CD14-positive monocyte (primary cell): ENCODE results near the gene TENT4A. TPM values are rescaled to one million over a fixed set of nuclear protein-coding genes. Genes with fewer than 3 reads are reported as not detected.
A peak's percentile ranks its signal among the peaks of the same experiment; 100 is the strongest.

Experiments
- DNase-seq, 3 donors: peaks; one replicate each; pipeline ENCODE4 v3.0.0-alpha.2; 2011 to 2022
- H2AFZ ChIP-seq: 2 replicates; pipeline ENCODE4 v1.6.0; 2012; ENCODE audit warnings: mild to moderate bottlenecking, low read depth, low read length, inconsistent platforms; ENCODE audit not compliant: insufficient read depth, poor library complexity, severe bottlenecking
- H3K27ac ChIP-seq, 2 donors: 1 replicate in 1 of 2; 2 replicates in 1 of 2; pipeline ENCODE4 v1.5.1; 2012 to 2013; ENCODE audit warnings: low read length in 2 of 2, control low read depth in 1 of 2, inconsistent platforms in 1 of 2, low read depth in 1 of 2, mild to moderate bottlenecking in 1 of 2
- H3K27me3 ChIP-seq, 2 donors: one replicate each; pipeline versions ENCODE4 v1.6.0 to v1.6.1; 2011 to 2013; ENCODE audit warnings: low read length in 2 of 2; ENCODE audit not compliant: control insufficient read depth in 2 of 2, insufficient read depth in 2 of 2
- H3K36me3 ChIP-seq, 2 donors: replicated peaks in 1 of 2; 1 replicate in 1 of 2; 2 replicates in 1 of 2; pipeline versions ENCODE4 v1.5.1 to v1.6.1; 2012 to 2013; ENCODE audit warnings: low read length in 2 of 2, control low read depth in 1 of 2, inconsistent platforms in 1 of 2, mild to moderate bottlenecking in 1 of 2; ENCODE audit not compliant: insufficient read depth in 2 of 2, control insufficient read depth in 1 of 2
- H3K4me1 ChIP-seq, 2 donors: 1 replicate in 1 of 2; 2 replicates in 1 of 2; pipeline versions ENCODE4 v1.5.1 to v1.6.1; 2012 to 2013; ENCODE audit warnings: low read length in 2 of 2, control low read depth in 1 of 2, inconsistent platforms in 1 of 2, mild to moderate bottlenecking in 1 of 2, moderate library complexity in 1 of 2; ENCODE audit not compliant: insufficient read depth in 2 of 2, control insufficient read depth in 1 of 2
- H3K4me2 ChIP-seq: replicated peaks from 2 replicates; pipeline ENCODE3; 2012; ENCODE audit warnings: low read length, moderate library complexity, mild to moderate bottlenecking; ENCODE audit not compliant: poor library complexity, severe bottlenecking; ENCODE audit errors: extremely low read depth
- H3K4me3 ChIP-seq, 3 experiments: fragments of 200-600 bp in 1 of 3; sonication (generic) in 1 of 3; replicated peaks in 1 of 3; 1 replicate in 2 of 3; 2 replicates in 1 of 3; pipeline ENCODE4 v1.5.1; 2011 to 2013; ENCODE audit warnings: low read length in 3 of 3, mild to moderate bottlenecking in 3 of 3, control low read depth in 2 of 3, low read depth in 2 of 3, inconsistent platforms in 1 of 3, moderate library complexity in 1 of 3
- H3K79me2 ChIP-seq: 2 replicates; pipeline ENCODE4 v1.6.0; 2012; ENCODE audit warnings: mild to moderate bottlenecking, control low read depth, inconsistent platforms, low read length, moderate library complexity; ENCODE audit not compliant: insufficient read depth
- H3K9ac ChIP-seq: 2 replicates; pipeline ENCODE4 v1.6.0; 2017; ENCODE audit warnings: low read length, mild to moderate bottlenecking; ENCODE audit not compliant: insufficient read depth, poor library complexity, severe bottlenecking
- H3K9me3 ChIP-seq, 2 donors: replicated peaks in 1 of 2; 1 replicate in 1 of 2; 2 replicates in 1 of 2; pipeline versions ENCODE4 v1.5.1 to v1.6.1; 2012 to 2013; ENCODE audit warnings: low read length in 2 of 2, control low read depth in 1 of 2; ENCODE audit not compliant: control insufficient read depth in 1 of 2, insufficient read depth in 1 of 2
- H4K20me1 ChIP-seq: 2 replicates; pipeline ENCODE4 v1.6.0; 2012; ENCODE audit warnings: mild to moderate bottlenecking, low read length, control low read depth, moderate library complexity; ENCODE audit not compliant: insufficient read depth
- H3K27ac Mint-ChIP-seq, 7 donors: one replicate each; pipeline ENCODE4 v1.8.0; 2020; ENCODE audit warnings: mild to moderate bottlenecking in 7 of 7, mixed read lengths in 7 of 7, moderate library complexity in 6 of 7, inconsistent platforms in 2 of 7
- H3K27me3 Mint-ChIP-seq, 3 donors: one replicate each; pipeline ENCODE4 v1.8.0; 2021 to 2022; ENCODE audit warnings: low read depth in 3 of 3, mild to moderate bottlenecking in 3 of 3, mixed read lengths in 3 of 3, moderate library complexity in 3 of 3, inconsistent platforms in 1 of 3
- H3K36me3 Mint-ChIP-seq, 2 donors: one replicate each; pipeline ENCODE4 v1.8.0; 2020; ENCODE audit warnings: mixed read lengths in 2 of 2, inconsistent platforms in 1 of 2, mild to moderate bottlenecking in 1 of 2
- H3K4me1 Mint-ChIP-seq: one replicate; pipeline ENCODE4 v1.8.0; 2020; ENCODE audit warnings: mild to moderate bottlenecking, mixed read lengths
- H3K4me3 Mint-ChIP-seq, 2 donors: one replicate each; pipeline ENCODE4 v1.8.0; 2020; ENCODE audit warnings: mild to moderate bottlenecking in 2 of 2, mixed read lengths in 2 of 2, moderate library complexity in 1 of 2
- H3K9me3 Mint-ChIP-seq, 7 donors: one replicate each; pipeline ENCODE4 v1.8.0; 2020 to 2022; ENCODE audit warnings: mixed read lengths in 7 of 7, mild to moderate bottlenecking in 6 of 7, moderate library complexity in 6 of 7, inconsistent platforms in 2 of 7
- WGBS: methylation state at CpG from one replicate; pipeline ENCODE4 v1.1.5; 2013; ENCODE audit warnings: missing lambda C conversion rate; ENCODE audit not compliant: insufficient coverage; 5-methylcytosine and 5-hydroxymethylcytosine counted together
- intact Hi-C, 2 donors: fragments of 100-400 bp; cut with micrococcal nuclease; formaldehyde crosslinking; loops; one replicate each; pipeline versions ENCODE4 v1.15.0 to v1.15.1; 2023
- polyA plus RNA-seq, 3 donors: library from polyadenylated mRNA; depleted of rRNA in 1 of 3; unstranded in 2 of 3; stranded (reverse) in 1 of 3; fragments of 300-500 nt in 2 of 3; fragments of >200 nt in 1 of 3; fragmentation: Illumina TruSeq in 2 of 3; gene quantifications; 1 replicate in 2 of 3; 2 replicates in 1 of 3; pipeline ENCODE4 v1.2.3, GENCODE V29; 2012 to 2021
- TF ChIP-seq, protein P1 (sequence below): fragments of 200-600 bp; IDR thresholded peaks from one replicate; pipeline ENCODE4 v1.8.0; 2022; ENCODE audit warnings: antibody characterized with exemption, mild to moderate bottlenecking

Gene TENT4A
- polyA plus RNA-seq, 3 donors: 0.17 to 15.6 (median 0.44) TPM

DNA sequence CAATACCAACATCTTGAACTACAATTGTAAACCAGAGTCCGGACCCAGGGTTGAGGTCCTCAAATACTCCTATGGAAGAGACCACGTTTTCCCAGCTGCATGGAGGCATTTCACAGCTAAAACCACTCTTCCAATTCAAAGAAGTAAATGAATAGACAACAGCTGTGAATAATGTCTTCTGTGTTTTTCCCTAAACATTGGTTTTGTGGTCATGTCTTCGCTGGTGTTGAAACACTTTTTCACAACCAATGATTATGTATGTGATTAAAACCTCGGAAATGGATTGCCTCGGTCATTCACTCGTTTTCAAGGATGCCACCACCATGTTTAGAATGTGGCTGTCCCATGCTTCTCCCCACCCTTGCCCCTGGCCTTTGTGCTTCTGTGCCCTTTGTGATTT lies 9.4 kb upstream of the TENT4A start:
- Histone ChIP-seq H3K27me3 (peaks cover 5 to 21% of the 10 kb centered on the region in 2 donors), H3K4me2 (no peak overlapping the region), H3K9me3 (no peaks in the 10 kb centered on the region), H3K27ac (no peak overlapping the region), H3K36me3 (no peaks in the 10 kb centered on the region), H3K4me1 (peaks cover 16 to 25% of the 10 kb centered on the region in 2 donors), H3K9ac (no peak overlapping the region), H3K79me2 (no peaks in the 10 kb centered on the region), H4K20me1 (no peaks in the 10 kb centered on the region), H2AFZ (peak overlapping the region; percentile 28), H3K4me3 (no peak overlapping the region)
- Mint-ChIP-seq H3K36me3 (no peaks in the 10 kb centered on the region), H3K4me3 (no peak overlapping the region), H3K27ac (peak overlapping the region in 2 of 7 donors; percentile 3 to 50), H3K27me3 (peaks cover 18 to 28% (median 23%) of the 10 kb centered on the region in 3 donors), H3K4me1 (peaks cover 28% of the 10 kb centered on the region), H3K9me3 (peaks cover 0 to 8% (median 1%) of the 10 kb centered on the region in 7 donors)
- no peak for DNase-seq
- intact Hi-C loops: no loop called here
- TF ChIP-seq, protein P1, sequence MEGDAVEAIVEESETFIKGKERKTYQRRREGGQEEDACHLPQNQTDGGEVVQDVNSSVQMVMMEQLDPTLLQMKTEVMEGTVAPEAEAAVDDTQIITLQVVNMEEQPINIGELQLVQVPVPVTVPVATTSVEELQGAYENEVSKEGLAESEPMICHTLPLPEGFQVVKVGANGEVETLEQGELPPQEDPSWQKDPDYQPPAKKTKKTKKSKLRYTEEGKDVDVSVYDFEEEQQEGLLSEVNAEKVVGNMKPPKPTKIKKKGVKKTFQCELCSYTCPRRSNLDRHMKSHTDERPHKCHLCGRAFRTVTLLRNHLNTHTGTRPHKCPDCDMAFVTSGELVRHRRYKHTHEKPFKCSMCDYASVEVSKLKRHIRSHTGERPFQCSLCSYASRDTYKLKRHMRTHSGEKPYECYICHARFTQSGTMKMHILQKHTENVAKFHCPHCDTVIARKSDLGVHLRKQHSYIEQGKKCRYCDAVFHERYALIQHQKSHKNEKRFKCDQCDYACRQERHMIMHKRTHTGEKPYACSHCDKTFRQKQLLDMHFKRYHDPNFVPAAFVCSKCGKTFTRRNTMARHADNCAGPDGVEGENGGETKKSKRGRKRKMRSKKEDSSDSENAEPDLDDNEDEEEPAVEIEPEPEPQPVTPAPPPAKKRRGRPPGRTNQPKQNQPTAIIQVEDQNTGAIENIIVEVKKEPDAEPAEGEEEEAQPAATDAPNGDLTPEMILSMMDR: no peak
- WGBS: 0% methylated on average over 2 of the region's 6 CpGs

DNA sequence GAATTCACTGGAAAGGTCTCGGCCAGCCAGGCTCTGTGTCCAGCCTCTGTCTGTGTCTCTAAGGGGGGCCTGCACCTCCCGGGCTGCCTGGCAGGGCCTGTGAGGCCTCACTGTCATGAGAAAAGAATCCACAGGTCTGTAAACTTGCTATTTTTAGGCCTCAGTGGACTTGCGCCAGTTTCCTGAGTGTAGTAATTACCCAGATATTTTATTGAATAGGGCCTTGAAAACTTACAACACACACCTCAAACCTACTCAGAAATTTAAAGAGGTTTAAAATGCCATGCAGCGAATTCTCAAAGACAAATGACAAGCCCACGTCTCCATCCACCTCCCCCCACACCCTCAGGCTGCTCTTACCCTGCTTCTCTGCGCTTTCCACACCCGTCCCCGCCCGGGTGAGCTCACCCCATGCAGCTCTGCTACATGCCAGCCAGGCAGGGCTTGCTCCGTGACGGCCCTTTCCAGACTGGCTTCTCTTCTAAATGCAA lies 8.8 kb upstream of the TENT4A start:
- H3K4me1 Mint-ChIP-seq: peaks cover 28% of the 10 kb centered on the region
- Histone ChIP-seq H3K4me3 (no peak overlapping the region), H3K79me2 (no peaks in the 10 kb centered on the region), H3K4me1 (peaks cover 16 to 25% of the 10 kb centered on the region in 2 donors), H3K9me3 (no peaks in the 10 kb centered on the region), H4K20me1 (no peaks in the 10 kb centered on the region), H3K27ac (no peak overlapping the region), H2AFZ (peak overlapping the region; percentile 28), H3K4me2 (no peak overlapping the region), H3K9ac (no peak overlapping the region), H3K36me3 (no peaks in the 10 kb centered on the region), H3K27me3 (peaks cover 4 to 16% of the 10 kb centered on the region in 2 donors)
- H3K4me3 Mint-ChIP-seq: no peak overlapping the region
- H3K36me3 Mint-ChIP-seq: no peaks in the 10 kb centered on the region
- H3K9me3 Mint-ChIP-seq: peaks cover 0 to 8% (median 1%) of the 10 kb centered on the region in 7 donors
- 67% methylated on average over 9 of the region's 11 CpGs for WGBS
- peaks cover 17 to 27% (median 18%) of the 10 kb centered on the region in 3 donors for H3K27me3 Mint-ChIP-seq
- DNase-seq: no peak
- TF ChIP-seq, protein P1: no peak
- intact Hi-C loops: no loop called here
- peak overlapping the region in 5 of 7 donors; percentile 3 to 50 (median 30) for H3K27ac Mint-ChIP-seq
